Ammon's horn (tissue), 1 donor: ENCODE results near the gene ABCB10.
"Not testable (repeated sequence)": the region's sequence is repeated elsewhere in the genome, so short reads cannot be mapped to it uniquely, and the experiment has no call there.

Source experiments
- DNase-seq: peaks from one replicate; pipeline ENCODE4 v3.0.0-alpha.2; 2016; ENCODE audit warnings: low spot score

The ABCB10 gene

GRCh38 chr1:229536982-229537381 lies 21.5 kb downstream of the ABCB10 start:
- no peak for DNase-seq

- DNase-seq: no peak
Measured at GRCh38 chr1:229535230-229535629, 23.3 kb downstream of the ABCB10 start.

DNA sequence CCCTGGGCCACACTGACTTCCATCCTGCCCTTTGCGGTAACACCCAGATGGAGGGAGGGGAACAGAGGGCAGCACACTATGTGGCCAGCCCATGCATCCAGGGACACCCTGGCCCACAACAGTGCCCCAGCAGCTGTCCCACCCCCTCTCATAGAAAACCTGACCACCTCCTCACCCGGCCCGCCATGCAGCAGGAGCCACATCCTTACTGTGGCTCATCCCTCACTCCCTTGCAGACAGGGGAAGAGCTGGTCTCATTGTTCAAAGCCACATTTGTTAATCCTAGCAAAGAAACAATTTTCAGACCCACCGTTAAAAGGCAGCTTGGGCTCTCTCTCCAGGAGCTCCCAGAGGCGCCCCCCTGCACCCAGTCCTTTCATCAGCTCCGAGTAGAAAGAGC lies 27.2 kb downstream of the ABCB10 start:
- DNase-seq: no peak

DNA sequence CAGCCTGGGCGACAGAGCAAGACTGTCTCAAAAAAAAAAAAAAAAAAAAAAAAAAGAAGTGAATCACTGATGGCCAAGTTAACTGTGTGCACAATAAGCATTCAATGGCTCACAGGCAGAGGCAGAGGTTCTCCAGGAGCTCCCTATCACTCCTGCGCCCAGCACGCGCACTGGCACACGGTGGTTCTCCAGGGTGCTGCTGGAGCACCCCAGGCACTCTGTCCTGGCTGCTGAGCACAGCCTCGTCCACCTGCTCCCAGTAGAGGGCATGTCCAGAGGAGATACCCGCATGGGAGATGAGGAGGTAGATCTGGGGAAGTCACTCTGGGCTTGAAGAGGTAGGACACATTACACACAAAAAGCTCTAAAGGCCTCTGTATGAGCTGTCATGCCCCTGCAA lies 28.9 kb downstream of the ABCB10 start:
- no peak for DNase-seq

GRCh38 chr1:229526695-229527094 lies 31.8 kb downstream of the ABCB10 start:
- DNase-seq: no peak

DNA sequence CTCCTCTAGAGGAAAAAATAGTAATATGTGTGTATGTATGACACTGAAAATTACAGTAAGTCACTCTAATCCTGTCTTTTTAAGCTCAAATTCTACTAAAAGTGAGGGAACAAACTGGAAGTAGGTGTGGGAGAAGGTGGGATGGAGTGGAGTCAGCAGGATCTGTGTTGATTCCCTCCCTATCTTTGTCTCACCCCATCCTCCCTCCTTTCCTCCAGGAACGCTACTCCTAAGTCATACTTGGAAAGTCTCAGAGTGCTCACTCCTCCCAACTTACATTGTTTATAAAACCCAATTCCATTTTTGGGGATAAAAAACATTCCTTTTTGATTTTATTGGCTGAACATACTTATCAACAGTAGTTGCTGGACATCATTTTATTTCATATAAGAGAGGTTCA lies 35.5 kb downstream of the ABCB10 start:
- DNase-seq: no peak

- peak; percentile 90 for DNase-seq
Measured at GRCh38 chr1:229514578-229515275, 43.8 kb downstream of the ABCB10 start.

DNA sequence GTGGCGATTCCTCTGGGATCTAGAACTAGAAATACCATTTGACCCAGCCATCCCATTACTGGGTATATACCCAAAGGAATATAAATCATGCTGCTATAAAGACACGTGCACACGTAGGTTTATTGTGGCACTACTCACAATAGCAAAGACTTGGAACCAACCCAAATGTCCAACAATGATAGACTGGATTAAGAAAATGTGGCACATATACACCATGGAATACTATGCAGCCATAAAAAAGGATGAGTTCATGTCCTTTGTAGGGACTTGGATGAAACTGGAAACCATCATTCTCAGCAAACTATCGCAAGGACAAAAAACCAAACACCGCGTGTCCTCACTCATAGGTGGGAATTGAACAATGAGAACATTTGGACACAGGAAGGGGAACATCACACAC lies 46.9 kb downstream of the ABCB10 start:
- DNase-seq: not testable (repeated sequence)

- DNase-seq: not testable (repeated sequence)
Measured at GRCh38 chr1:229511201-229511600, 47.3 kb downstream of the ABCB10 start.

DNA sequence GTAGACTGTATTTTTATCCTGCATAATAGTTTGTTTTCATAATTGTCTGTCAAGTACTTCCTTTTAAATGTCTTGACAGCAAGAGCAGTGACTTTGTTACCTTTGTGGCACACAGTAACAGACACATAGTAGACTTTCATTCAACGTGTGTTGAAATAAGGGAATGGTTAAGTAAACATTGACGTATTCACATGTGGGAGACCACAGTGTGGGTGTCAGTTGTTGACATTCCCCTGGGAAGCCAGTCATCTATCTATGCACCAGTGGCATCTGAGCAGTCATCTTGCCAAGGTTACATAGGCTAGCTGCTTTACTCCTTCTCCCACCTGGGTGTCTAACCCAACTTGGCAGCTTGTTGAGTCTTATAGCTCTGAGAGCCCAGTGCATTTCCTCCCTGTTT lies 48.9 kb downstream of the ABCB10 start:
- DNase-seq: no peak

GRCh38 chr1:229508823-229509337 lies 49.6 kb downstream of the ABCB10 start:
- DNase-seq: peak; percentile 8

- peak; percentile 99 for DNase-seq
Measured at GRCh38 chr1:229507951-229508822, 50.3 kb downstream of the ABCB10 start, which contains the start of gene NUP133. NUP133 (minus strand) TSS chr1:229508341; CDS start chr1:229508249, 92 bp downstream.

DNA sequence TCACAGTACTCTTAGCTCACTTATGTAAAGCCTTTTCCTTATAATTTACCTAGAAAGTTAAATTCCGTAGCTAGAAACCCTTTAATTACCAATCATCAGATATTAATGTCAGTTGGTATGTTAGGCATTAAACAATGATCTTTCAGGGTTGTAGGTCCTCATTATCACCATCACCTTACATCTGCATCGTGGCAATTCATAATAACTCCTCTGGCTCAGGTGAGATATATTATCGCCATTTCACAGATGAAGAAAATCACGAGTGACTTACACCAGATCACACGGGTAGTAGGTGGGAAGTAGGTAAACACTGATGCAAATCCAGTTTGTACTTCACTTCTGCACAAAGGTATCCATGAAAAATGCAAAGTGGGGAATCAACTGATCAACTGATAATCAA lies 51.0 kb downstream of the ABCB10 start:
- DNase-seq: no peak

- no peak for DNase-seq
Measured at GRCh38 chr1:229506633-229507032, 51.9 kb downstream of the ABCB10 start.

DNA sequence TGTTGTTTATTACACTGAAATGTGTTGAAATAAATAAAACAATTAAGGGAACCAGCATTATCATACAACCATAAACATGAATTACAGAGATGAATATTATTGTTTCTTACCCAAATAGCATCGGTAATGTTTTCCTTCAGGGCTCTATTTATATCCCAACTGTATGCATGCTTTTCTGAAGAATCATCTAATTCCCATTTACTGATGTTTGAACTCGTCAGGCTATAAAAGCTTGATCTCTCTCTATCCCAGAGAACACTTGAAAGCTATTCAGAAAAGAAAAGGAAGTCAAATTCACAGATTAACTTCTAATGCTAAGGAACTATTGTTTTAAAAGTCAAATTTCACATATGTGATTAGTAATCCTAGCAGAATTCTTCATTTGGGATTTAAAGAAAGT lies 62.7 kb downstream of the ABCB10 start:
- DNase-seq: no peak

DNA sequence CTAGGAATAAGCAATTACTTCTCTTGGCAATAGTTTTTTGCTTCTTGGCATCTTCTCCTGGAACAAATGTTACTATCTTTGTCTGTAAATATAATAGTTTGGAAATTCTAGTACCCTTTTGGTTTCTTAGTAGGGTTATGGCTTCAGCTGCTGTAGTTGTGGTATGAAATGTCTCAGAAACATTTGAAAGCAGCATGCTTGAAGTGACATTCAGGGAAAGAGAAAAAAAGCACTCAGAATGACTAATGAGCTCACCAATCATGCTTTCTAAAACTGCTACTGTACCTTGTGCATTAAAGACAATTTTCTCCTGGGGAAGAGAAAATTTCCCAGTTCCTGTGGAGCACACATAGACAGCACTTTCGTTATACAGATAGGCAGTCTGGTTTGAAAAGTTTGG lies 71.3 kb downstream of the ABCB10 start:
- DNase-seq: no peak

GRCh38 chr1:229485318-229485717 lies 73.2 kb downstream of the ABCB10 start:
- no peak for DNase-seq

- peak; percentile 8 for DNase-seq
Measured at GRCh38 chr1:229482511-229482910, 76.0 kb downstream of the ABCB10 start.

DNA sequence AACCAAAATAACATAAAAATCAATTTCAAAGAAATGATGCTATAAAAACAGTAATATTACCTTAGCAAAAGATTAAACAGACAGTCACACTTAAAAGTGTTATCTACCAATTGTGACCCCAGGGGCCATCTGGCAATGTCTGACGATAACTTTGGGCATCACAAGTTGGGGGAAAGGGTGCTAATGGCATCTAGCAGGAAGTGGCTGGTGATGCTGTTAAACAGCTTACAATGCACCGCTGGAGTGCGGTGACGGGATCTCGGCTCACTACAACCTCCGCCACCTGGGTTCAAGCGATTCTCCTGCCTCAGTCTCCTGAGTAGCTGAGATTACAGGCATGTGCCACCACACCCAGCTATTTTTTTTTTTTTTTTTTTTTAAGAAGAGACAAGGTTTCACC lies 78.0 kb downstream of the ABCB10 start:
- no peak for DNase-seq

DNA sequence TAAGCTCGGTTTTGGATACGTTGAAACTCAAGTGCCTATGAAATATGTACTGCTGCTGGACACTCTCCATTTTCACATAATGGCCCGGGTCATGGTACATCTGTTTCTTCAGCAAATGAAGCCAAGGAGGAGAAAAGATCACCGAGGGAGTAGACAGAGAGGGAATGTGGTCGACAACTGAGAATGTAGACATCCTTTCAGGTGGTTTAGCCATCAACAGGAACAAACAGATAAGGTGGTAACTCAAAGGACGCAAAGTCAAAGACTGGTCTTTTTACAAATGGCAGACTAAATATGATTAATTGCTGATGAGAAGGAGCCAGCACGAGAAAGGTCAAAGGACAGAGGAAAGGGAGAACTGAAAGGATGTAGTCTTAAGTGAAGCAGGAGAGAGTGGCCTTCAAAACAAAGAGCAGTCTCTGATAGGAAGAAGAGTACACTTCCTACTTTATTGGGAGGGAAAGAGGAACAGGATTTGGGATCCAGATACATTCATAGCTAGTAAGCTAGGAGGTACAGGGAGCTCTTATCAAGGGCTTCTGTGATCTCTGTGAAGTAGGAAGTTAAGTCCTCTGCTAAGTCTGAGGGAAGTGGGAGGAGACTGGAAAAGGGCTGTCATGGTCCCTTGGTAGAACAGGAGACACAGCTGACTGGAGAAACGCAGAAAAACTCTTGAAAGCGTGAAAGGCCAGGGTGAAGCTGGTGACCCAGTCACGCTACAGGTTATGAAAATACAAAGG lies 78.7 kb downstream of the ABCB10 start:
- DNase-seq: no peak

DNA sequence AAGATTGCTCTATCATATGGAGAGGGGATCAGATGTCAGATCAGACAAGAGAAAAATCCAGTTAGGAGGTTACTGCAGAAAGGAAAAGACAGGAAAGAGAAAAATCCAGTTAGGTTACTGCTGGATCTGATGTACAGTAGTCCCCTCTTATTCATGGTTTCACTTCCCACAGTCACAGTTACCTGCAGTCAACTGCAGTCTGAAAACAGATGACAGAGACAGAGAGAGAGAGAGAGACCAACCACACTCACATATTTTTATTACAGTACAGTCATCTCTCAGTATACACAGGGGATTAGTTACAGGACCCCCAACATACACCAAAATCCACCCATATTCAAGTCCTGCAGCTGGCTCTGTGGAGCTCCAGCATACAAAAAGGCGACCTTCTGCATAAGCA lies 79.7 kb downstream of the ABCB10 start:
- DNase-seq: no peak

GRCh38 chr1:229475859-229476258 lies 82.6 kb downstream of the ABCB10 start:
- DNase-seq: not testable (repeated sequence)
